Gastroesophageal sphincter (tissue), 3 donors: ENCODE results near the gene DLK2.

ENCODE experiments used
- CTCF ChIP-seq, 4 experiments: fragments of 200-600 bp in 2 of 4; fragments of 450-650 bp in 2 of 4; sonication (generic) in 1 of 4; IDR thresholded peaks; one replicate each; pipeline ENCODE4 v1.5.1; 2017 to 2019; ENCODE audit warnings: antibody characterized with exemption in 4 of 4, mild to moderate bottlenecking in 2 of 4, moderate library complexity in 2 of 4
- POLR2A ChIP-seq, 2 donors: fragments of 450-650 bp; IDR thresholded peaks; one replicate each; pipeline ENCODE4 v1.6.1; 2017; ENCODE audit warnings: antibody characterized with exemption in 2 of 2, mild to moderate bottlenecking in 2 of 2, moderate library complexity in 1 of 2

- TF ChIP-seq CTCF (IDR thresholded peaks at IDR 0.05) (no peak), POLR2A (IDR thresholded peaks at IDR 0.05) (no peak)
These were observed 48.1 kb downstream of the DLK2 start for GRCh38 chr6:43407296-43407695.
